ENCODE data around the gene FIGN. TPM values are rescaled to one million over a fixed set of nuclear protein-coding genes. Genes with fewer than 3 reads are reported as not detected.

Gene FIGN
- total and polyA plus RNA-seq, 2 of the 13 experiments (the other 11 are each of a cell fraction or from before 2014, with no cell fraction given): 6.6 to 6.7 TPM

DNA sequence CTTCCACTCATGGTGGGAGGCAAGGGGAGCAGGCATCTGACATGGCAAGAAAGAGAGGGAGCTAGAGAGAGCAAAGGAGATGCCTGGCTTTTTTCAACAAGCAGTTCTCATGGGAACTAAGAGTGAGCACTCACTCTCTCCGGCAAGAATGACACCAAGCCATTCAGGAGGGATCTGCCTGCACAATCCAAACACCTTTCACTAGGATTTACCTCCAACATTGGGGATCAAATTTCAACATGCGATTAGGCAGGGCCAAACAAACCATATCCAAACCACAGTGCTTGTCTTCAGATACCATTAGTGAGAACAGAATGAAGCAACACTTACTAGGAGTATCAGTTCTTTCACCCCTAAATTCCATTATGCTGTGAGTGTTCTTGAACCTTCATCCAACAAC, 77.3 kb downstream of the FIGN start:
- H3K4me2 ChIP-seq (ENCODE audit: low read depth, low read length): no peak overlapping the region
- H2AFZ ChIP-seq (ENCODE audit: low read length): no peak overlapping the region
- no peak overlapping the region for H3K9ac ChIP-seq (ENCODE audit: insufficient read depth, low read depth, low read length)
- intact Hi-C loops (cut with micrococcal nuclease; ENCODE audit: unreplicated experiment) (no loop called here), in situ Hi-C loops (cut with HindIII; ENCODE audit: extremely low pct_ligation_motif_present, low pct_unique_long_range_greater_than_20kb) (no loop called here)
- no peaks in the 10 kb centered on the region for H4K20me1 ChIP-seq (ENCODE audit: insufficient read depth, low read length)
- H3K36me3 ChIP-seq (replicated peaks in 1 of 2; ENCODE audit: control insufficient read depth in 1 of 2, insufficient read depth in 2 of 2, low read length in 2 of 2): no peaks in the 10 kb centered on the region
- DNase-seq (ENCODE audit: low spot score) (no peak), ATAC-seq (no peak), FAIRE-seq (no peak)
- H3K27me3 ChIP-seq (ENCODE audit: control insufficient read depth in 1 of 2, insufficient read depth in 2 of 2, low read length in 2 of 2): no peaks in the 10 kb centered on the region
- no peaks in the 10 kb centered on the region for H3K4me1 ChIP-seq (ENCODE audit: insufficient read depth, low read length)
- H3K79me2 ChIP-seq (ENCODE audit: insufficient read depth, low read length): no peaks in the 10 kb centered on the region
- no peaks in the 10 kb centered on the region for H3K9me3 ChIP-seq (ENCODE audit: low read length)
- 76% methylated on average over 2 of the region's 2 CpGs for WGBS (ENCODE audit: low lambda C conversion rate)
- no peak overlapping the region for H3K4me3 ChIP-seq (replicated peaks in 1 of 3; ENCODE audit: insufficient read depth in 1 of 3, low read depth in 2 of 3, low read length in 3 of 3)
- BruUV-seq (replicated peaks): no TSS peak
- POLR2A ChIA-PET: no interaction called here
- CTCF ChIA-PET (ENCODE audit: low intra/inter-chr PET ratio, low total read pairs): no interaction called here
- no peak overlapping the region for H3K27ac ChIP-seq (ENCODE audit: extremely low read length, insufficient read depth, low read length)
- TF ChIP-seq ZNF274 (CRISPR knock-in tag; IDR thresholded peaks at IDR 0.05) (no peak), SIX4 (CRISPR knock-in tag; IDR thresholded peaks at IDR 0.05) (0 out of 2 replicates have a peak, but pooled peaks have one; percentile 14), POGZ (CRISPR knock-in tag; IDR thresholded peaks at IDR 0.05) (no peak), ZNF501 (CRISPR knock-in tag; IDR thresholded peaks at IDR 0.05) (no peak), DMAP1 (CRISPR knock-in tag; IDR thresholded peaks at IDR 0.05) (no peak), ZNF17 (CRISPR knock-in tag; IDR thresholded peaks at IDR 0.05) (no peak)
- TF ChIP-seq, protein P1, sequence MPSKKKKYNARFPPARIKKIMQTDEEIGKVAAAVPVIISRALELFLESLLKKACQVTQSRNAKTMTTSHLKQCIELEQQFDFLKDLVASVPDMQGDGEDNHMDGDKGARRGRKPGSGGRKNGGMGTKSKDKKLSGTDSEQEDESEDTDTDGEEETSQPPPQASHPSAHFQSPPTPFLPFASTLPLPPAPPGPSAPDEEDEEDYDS (CRISPR knock-in tag; IDR thresholded peaks at IDR 0.05): no peak
- TF ChIP-seq, protein P2, sequence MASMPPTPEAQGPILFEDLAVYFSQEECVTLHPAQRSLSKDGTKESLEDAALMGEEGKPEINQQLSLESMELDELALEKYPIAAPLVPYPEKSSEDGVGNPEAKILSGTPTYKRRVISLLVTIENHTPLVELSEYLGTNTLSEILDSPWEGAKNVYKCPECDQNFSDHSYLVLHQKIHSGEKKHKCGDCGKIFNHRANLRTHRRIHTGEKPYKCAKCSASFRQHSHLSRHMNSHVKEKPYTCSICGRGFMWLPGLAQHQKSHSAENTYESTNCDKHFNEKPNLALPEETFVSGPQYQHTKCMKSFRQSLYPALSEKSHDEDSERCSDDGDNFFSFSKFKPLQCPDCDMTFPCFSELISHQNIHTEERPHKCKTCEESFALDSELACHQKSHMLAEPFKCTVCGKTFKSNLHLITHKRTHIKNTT (CRISPR knock-in tag; IDR thresholded peaks at IDR 0.05): no peak
- TF ChIP-seq, protein P3, sequence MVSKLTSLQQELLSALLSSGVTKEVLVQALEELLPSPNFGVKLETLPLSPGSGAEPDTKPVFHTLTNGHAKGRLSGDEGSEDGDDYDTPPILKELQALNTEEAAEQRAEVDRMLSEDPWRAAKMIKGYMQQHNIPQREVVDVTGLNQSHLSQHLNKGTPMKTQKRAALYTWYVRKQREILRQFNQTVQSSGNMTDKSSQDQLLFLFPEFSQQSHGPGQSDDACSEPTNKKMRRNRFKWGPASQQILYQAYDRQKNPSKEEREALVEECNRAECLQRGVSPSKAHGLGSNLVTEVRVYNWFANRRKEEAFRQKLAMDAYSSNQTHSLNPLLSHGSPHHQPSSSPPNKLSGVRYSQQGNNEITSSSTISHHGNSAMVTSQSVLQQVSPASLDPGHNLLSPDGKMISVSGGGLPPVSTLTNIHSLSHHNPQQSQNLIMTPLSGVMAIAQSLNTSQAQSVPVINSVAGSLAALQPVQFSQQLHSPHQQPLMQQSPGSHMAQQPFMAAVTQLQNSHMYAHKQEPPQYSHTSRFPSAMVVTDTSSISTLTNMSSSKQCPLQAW (CRISPR knock-in tag; IDR thresholded peaks at IDR 0.05): no peak

Data from HepG2 (cell line).